ENCODE measurements around the gene MYBBP1A. TPM values are rescaled to one million over a fixed set of nuclear protein-coding genes. Genes with fewer than 3 reads are reported as not detected.

Gene MYBBP1A
- polyA plus RNA-seq, 3 donors = 4.2 to 22.3 (median 5.3) TPM

GRCh38 chr17:4511199-4511932, 43.8 kb downstream of the MYBBP1A start:
- Mint-ChIP-seq H3K4me3 (no peak overlapping the region), H3K36me3 (no peaks in the 10 kb centered on the region), H3K4me1 (peaks cover 28% of the 10 kb centered on the region), H3K9me3 (no peaks in the 10 kb centered on the region), H3K27me3 (ENCODE audit: low read depth in 3 of 3) (peaks cover 9 to 19% (median 10%) of the 10 kb centered on the region in 3 donors), H3K27ac (peak overlapping the region in 1 of 7 donors; percentile 27)
- Histone ChIP-seq H3K36me3 (replicated peaks in 1 of 2; ENCODE audit: control insufficient read depth in 1 of 2, insufficient read depth in 2 of 2, low read length in 2 of 2) (no peaks in the 10 kb centered on the region), H3K27me3 (ENCODE audit: control insufficient read depth in 2 of 2, insufficient read depth in 2 of 2, low read length in 2 of 2) (no peaks in the 10 kb centered on the region), H3K4me2 (replicated peaks; ENCODE audit: extremely low read depth, low read length, poor library complexity, severe bottlenecking) (no peak overlapping the region), H3K4me1 (ENCODE audit: control insufficient read depth in 1 of 2, insufficient read depth in 2 of 2, low read length in 2 of 2) (peaks cover 20 to 22% of the 10 kb centered on the region in 2 donors), H2AFZ (ENCODE audit: insufficient read depth, low read depth, low read length, poor library complexity, severe bottlenecking) (no peak overlapping the region), H3K27ac (ENCODE audit: low read depth in 1 of 2, low read length in 2 of 2) (no peak overlapping the region), H3K9ac (ENCODE audit: insufficient read depth, low read length, poor library complexity, severe bottlenecking) (no peak overlapping the region), H3K4me3 (replicated peaks in 1 of 3; ENCODE audit: low read depth in 2 of 3, low read length in 3 of 3) (no peak overlapping the region), H3K79me2 (ENCODE audit: insufficient read depth, low read length) (no peaks in the 10 kb centered on the region), H3K9me3 (replicated peaks in 1 of 2; ENCODE audit: control insufficient read depth in 1 of 2, insufficient read depth in 1 of 2, low read length in 2 of 2) (no peaks in the 10 kb centered on the region), H4K20me1 (ENCODE audit: insufficient read depth, low read length) (no peaks in the 10 kb centered on the region)
- peak in 1 of 3 donors; percentile 24 for DNase-seq
- no peak for TF ChIP-seq CTCF (IDR thresholded peaks at IDR 0.05)
- intact Hi-C loops (cut with micrococcal nuclease) = no loop called here
- 71% methylated on average over 10 of the region's 10 CpGs for WGBS (ENCODE audit: insufficient coverage)

- H3K9ac ChIP-seq (ENCODE audit: insufficient read depth, low read length, poor library complexity, severe bottlenecking) = no peak overlapping the region
- no peaks in the 10 kb centered on the region for H3K9me3 ChIP-seq (replicated peaks in 1 of 2; ENCODE audit: control insufficient read depth in 1 of 2, insufficient read depth in 1 of 2, low read length in 2 of 2)
- H3K36me3 Mint-ChIP-seq = no peaks in the 10 kb centered on the region
- no peak overlapping the region for H3K4me3 ChIP-seq (replicated peaks in 1 of 3; ENCODE audit: low read depth in 2 of 3, low read length in 3 of 3)
- H3K27ac ChIP-seq (ENCODE audit: low read depth in 1 of 2, low read length in 2 of 2) = no peak overlapping the region
- H3K27me3 Mint-ChIP-seq (ENCODE audit: low read depth in 3 of 3) = peaks cover 9 to 21% (median 10%) of the 10 kb centered on the region in 3 donors
- no peak overlapping the region for H2AFZ ChIP-seq (ENCODE audit: insufficient read depth, low read depth, low read length, poor library complexity, severe bottlenecking)
- H3K9me3 Mint-ChIP-seq = no peaks in the 10 kb centered on the region
- no peak for DNase-seq
- H4K20me1 ChIP-seq (ENCODE audit: insufficient read depth, low read length) = no peaks in the 10 kb centered on the region
- H3K79me2 ChIP-seq (ENCODE audit: insufficient read depth, low read length) = no peaks in the 10 kb centered on the region
- peaks cover 28% of the 10 kb centered on the region for H3K4me1 Mint-ChIP-seq
- WGBS (ENCODE audit: insufficient coverage) = 22% methylated on average over 5 of the region's 11 CpGs
- intact Hi-C loops (cut with micrococcal nuclease) = no loop called here
- H3K27ac Mint-ChIP-seq = peak overlapping the region in 1 of 7 donors; percentile 36
- peak overlapping the region in 1 of 2 donors; percentile 12 for H3K4me3 Mint-ChIP-seq
- H3K4me2 ChIP-seq (replicated peaks; ENCODE audit: extremely low read depth, low read length, poor library complexity, severe bottlenecking) = no peak overlapping the region
- no peaks in the 10 kb centered on the region for H3K27me3 ChIP-seq (ENCODE audit: control insufficient read depth in 2 of 2, insufficient read depth in 2 of 2, low read length in 2 of 2)
- no peaks in the 10 kb centered on the region for H3K36me3 ChIP-seq (replicated peaks in 1 of 2; ENCODE audit: control insufficient read depth in 1 of 2, insufficient read depth in 2 of 2, low read length in 2 of 2)
- TF ChIP-seq CTCF (IDR thresholded peaks at IDR 0.05) = no peak
- H3K4me1 ChIP-seq (ENCODE audit: control insufficient read depth in 1 of 2, insufficient read depth in 2 of 2, low read length in 2 of 2) = peaks cover 20 to 22% of the 10 kb centered on the region in 2 donors
Observed at GRCh38 chr17:4510618-4510941, 44.6 kb downstream of the MYBBP1A start.
